H9 (cell line): ENCODE measurements around the gene RICTOR. TPM values are rescaled to one million over a fixed set of nuclear protein-coding genes. Genes with fewer than 3 reads are reported as not detected.
A peak's percentile ranks its signal among the peaks of the same experiment; 100 is the strongest.

ENCODE experiments used
- DNase-seq: peaks from one replicate; pipeline ENCODE4 v3.0.0-alpha.2; 2017
- H2AFZ ChIP-seq: one replicate; pipeline ENCODE4 v1.6.1; 2013; ENCODE audit warnings: mild to moderate bottlenecking, low read length, control low read depth, moderate library complexity
- H2AK5ac ChIP-seq: 2 replicates; pipeline ENCODE4 v1.6.1; 2013; ENCODE audit warnings: low read length, control low read depth, mixed read lengths; ENCODE audit not compliant: insufficient read length
- H2BK120ac ChIP-seq: one replicate; pipeline ENCODE4 v1.6.1; 2013; ENCODE audit warnings: low read depth, mild to moderate bottlenecking, low read length, control low read depth, inconsistent platforms; ENCODE audit not compliant: poor library complexity, severe bottlenecking
- H2BK12ac ChIP-seq: 2 replicates; pipeline ENCODE4 v1.6.1; 2013; ENCODE audit warnings: low read length, control low read depth, mixed read lengths, low read depth; ENCODE audit not compliant: insufficient read length
- H2BK15ac ChIP-seq: 2 replicates; pipeline ENCODE4 v1.6.1; 2013; ENCODE audit warnings: low read depth, low read length, control low read depth
- H2BK20ac ChIP-seq: one replicate; pipeline ENCODE4 v1.6.1; 2013; ENCODE audit warnings: low read depth, mild to moderate bottlenecking, low read length, control low read depth, inconsistent platforms; ENCODE audit not compliant: poor library complexity, severe bottlenecking
- H2BK5ac ChIP-seq: 2 replicates; pipeline ENCODE4 v1.6.1; 2013; ENCODE audit warnings: low read length, control low read depth, mixed read lengths; ENCODE audit not compliant: insufficient read length
- H3K14ac ChIP-seq: 2 replicates; pipeline ENCODE4 v1.6.1; 2013; ENCODE audit warnings: low read length, control low read depth; ENCODE audit not compliant: insufficient read depth
- H3K18ac ChIP-seq: 2 replicates; pipeline ENCODE4 v1.6.1; 2013; ENCODE audit warnings: low read depth, mild to moderate bottlenecking, mixed read lengths, low read length, control low read depth; ENCODE audit not compliant: insufficient read length
- H3K23ac ChIP-seq: 2 replicates; pipeline ENCODE4 v1.6.1; 2013; ENCODE audit warnings: low read length, control low read depth, mixed read lengths, low read depth; ENCODE audit not compliant: insufficient read length
- H3K23me2 ChIP-seq: 2 replicates; pipeline ENCODE4 v1.6.1; 2013; ENCODE audit warnings: low read depth, mild to moderate bottlenecking, mixed read lengths, low read length, control low read depth; ENCODE audit not compliant: insufficient read length, poor library complexity, severe bottlenecking
- H3K27ac ChIP-seq: 2 replicates; pipeline ENCODE4 v1.5.1; 2013; ENCODE audit warnings: low read length, control low read depth, mixed read lengths, low read depth; ENCODE audit not compliant: insufficient read length
- H3K27me3 ChIP-seq: 2 replicates; pipeline ENCODE4 v1.6.1; 2013; ENCODE audit warnings: low read length, control low read depth, inconsistent platforms; ENCODE audit not compliant: insufficient read depth
- H3K4ac ChIP-seq: 2 replicates; pipeline ENCODE4 v1.6.1; 2013; ENCODE audit warnings: low read depth, mild to moderate bottlenecking, control low read depth, inconsistent platforms, low read length, moderate library complexity
- H3K4me1 ChIP-seq: 2 replicates; pipeline ENCODE4 v1.6.1; 2013; ENCODE audit warnings: low read length, control low read depth, inconsistent platforms; ENCODE audit not compliant: insufficient read depth
- H3K4me2 ChIP-seq: 2 replicates; pipeline ENCODE4 v1.6.1; 2013; ENCODE audit warnings: low read length, control low read depth, mixed read lengths; ENCODE audit not compliant: insufficient read length, insufficient read depth
- H3K56ac ChIP-seq: 2 replicates; pipeline ENCODE4 v1.6.1; 2013; ENCODE audit warnings: low read depth, mild to moderate bottlenecking, mixed read lengths, low read length, control low read depth; ENCODE audit not compliant: insufficient read length
- H3K79me1 ChIP-seq: 2 replicates; pipeline ENCODE4 v1.6.1; 2013; ENCODE audit warnings: low read depth, mild to moderate bottlenecking, moderate library complexity, low read length, control low read depth, inconsistent platforms; ENCODE audit not compliant: insufficient read depth, poor library complexity, severe bottlenecking
- H3K79me2 ChIP-seq: 2 replicates; pipeline ENCODE4 v1.6.1; 2013; ENCODE audit warnings: low read length, control low read depth, inconsistent platforms; ENCODE audit not compliant: insufficient read depth
- H3K9ac ChIP-seq: 2 replicates; pipeline ENCODE4 v1.6.1; 2013; ENCODE audit warnings: low read length, control low read depth, mixed read lengths; ENCODE audit not compliant: insufficient read length; ENCODE audit errors: extremely low read depth
- H3K9me3 ChIP-seq: one replicate; pipeline ENCODE4 v1.6.1; 2013; ENCODE audit warnings: low read depth, low read length, inconsistent platforms; ENCODE audit not compliant: control insufficient read depth
- H3T11ph ChIP-seq: one replicate; pipeline ENCODE4 v1.6.1; 2013; ENCODE audit warnings: mild to moderate bottlenecking, low read length, control low read depth, inconsistent platforms
- H4K20me1 ChIP-seq: one replicate; pipeline ENCODE4 v1.6.1; 2013; ENCODE audit not compliant: control insufficient read depth, insufficient read length, insufficient read depth
- H4K5ac ChIP-seq: 2 replicates; pipeline ENCODE4 v1.6.1; 2013; ENCODE audit warnings: low read depth, mild to moderate bottlenecking, mixed read lengths, low read length, control low read depth; ENCODE audit not compliant: insufficient read length
- H4K8ac ChIP-seq: replicated peaks from 2 replicates; pipeline ENCODE4 v1.6.1; 2013; ENCODE audit warnings: low read length, control low read depth, mixed read lengths, low read depth; ENCODE audit not compliant: insufficient read length
- H4K91ac ChIP-seq: 2 replicates; pipeline ENCODE4 v1.6.1; 2013; ENCODE audit warnings: low read depth, mild to moderate bottlenecking, moderate library complexity, mixed read lengths, low read length, control low read depth; ENCODE audit not compliant: insufficient read length
- H3K27ac Mint-ChIP-seq, 3 experiments: 2 replicates in 2 of 3; 3 replicates in 1 of 3; pipeline ENCODE4 v1.8.0; 2020 to 2021; ENCODE audit warnings: mixed read lengths in 3 of 3, mild to moderate bottlenecking in 1 of 3, moderate library complexity in 1 of 3
- H3K27me3 Mint-ChIP-seq: 2 replicates; pipeline ENCODE4 v1.8.0; 2021; ENCODE audit warnings: low read depth, mild to moderate bottlenecking, moderate library complexity, mixed read lengths
- H3K36me3 Mint-ChIP-seq, 3 experiments: 2 replicates in 2 of 3; 3 replicates in 1 of 3; pipeline ENCODE4 v1.8.0; 2020 to 2021; ENCODE audit warnings: low read depth in 3 of 3, mixed read lengths in 3 of 3; ENCODE audit not compliant: insufficient read depth in 1 of 3
- H3K4me1 Mint-ChIP-seq, 2 experiments: 2 replicates each; pipeline ENCODE4 v1.8.0; 2020; ENCODE audit warnings: mixed read lengths in 2 of 2
- H3K4me3 Mint-ChIP-seq, 2 experiments: 2 replicates in 1 of 2; 3 replicates in 1 of 2; pipeline ENCODE4 v1.8.0; 2020 to 2021; ENCODE audit warnings: mild to moderate bottlenecking in 2 of 2, mixed read lengths in 2 of 2, moderate library complexity in 1 of 2
- H3K9me3 Mint-ChIP-seq, 2 experiments: 2 replicates in 1 of 2; 3 replicates in 1 of 2; pipeline ENCODE4 v1.8.0; 2020; ENCODE audit warnings: mild to moderate bottlenecking in 2 of 2, mixed read lengths in 2 of 2, moderate library complexity in 1 of 2
- WGBS: extraction: QIAGEN DNeasy Blood & Tissue Kit; methylation state at CpG from one replicate; pipeline ENCODE4 v1.1.7; 2013; ENCODE audit warnings: missing lambda C conversion rate, low lambda C conversion rate, mixed read lengths; ENCODE audit not compliant: insufficient read length; ENCODE audit errors: extremely low coverage; 5-methylcytosine and 5-hydroxymethylcytosine counted together
- total RNA-seq: library from RNA; stranded (reverse); gene quantifications from 2 replicates; pipeline ENCODE4 v1.2.1, GENCODE V29; 2021
- TF ChIP-seq, protein P1 (sequence below): fragments of 200-600 bp; sonication (generic); conservative IDR thresholded peaks from 3 replicates; pipeline ENCODE4 v1.8.0; 2021; ENCODE audit warnings: antibody characterized with exemption, mild to moderate bottlenecking

Gene RICTOR
- total RNA-seq, 1 experiment from 2014 or later = 20.9 TPM

DNA sequence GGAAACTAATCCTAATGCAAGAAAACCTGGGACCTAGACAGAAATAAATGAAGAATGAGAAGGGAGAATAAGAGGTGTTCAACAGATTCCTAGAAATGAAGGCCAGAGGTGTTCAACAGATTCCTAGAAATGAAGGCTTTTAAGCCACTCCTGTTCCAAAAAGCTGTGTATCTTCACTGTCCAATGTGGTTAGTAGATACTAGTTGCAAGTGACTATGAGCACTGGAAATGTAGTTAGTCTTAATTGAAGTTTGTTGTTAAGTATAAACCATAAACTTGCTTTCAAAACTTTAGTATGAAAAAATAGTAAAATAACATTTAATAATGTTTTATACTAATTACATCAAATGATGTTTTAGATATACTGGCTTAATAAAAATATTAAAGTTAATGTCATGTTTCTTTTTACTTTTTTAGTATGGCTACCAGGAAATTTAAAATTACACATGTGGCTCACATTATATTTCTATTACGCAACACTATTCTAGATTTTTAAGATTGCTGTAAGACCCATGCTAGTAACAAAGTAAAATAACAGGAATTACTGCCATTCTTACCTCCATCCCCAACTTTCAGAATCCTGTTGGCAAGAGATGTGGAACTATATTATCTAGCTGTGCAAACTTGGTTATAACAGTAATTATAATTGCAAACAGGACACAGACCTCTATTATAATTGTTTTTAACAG lies 57.5 kb downstream of the RICTOR start:
- no peak overlapping the region for H3K18ac ChIP-seq
- peaks cover 6% of the 10 kb centered on the region for H3K9me3 ChIP-seq
- Mint-ChIP-seq H3K4me3 (no peak overlapping the region), H3K9me3 (peaks cover 12 to 14% of the 10 kb centered on the region in 2 experiments), H3K27ac (peak overlapping the region in 2 of 3 experiments; percentile 6 to 54; a peak in 3 of 7 replicates), H3K36me3 (peaks cover 12 to 27% (median 14%) of the 10 kb centered on the region in 3 experiments), H3K27me3 (no peaks in the 10 kb centered on the region), H3K4me1 (peaks cover 14 to 17% of the 10 kb centered on the region in 2 experiments)
- H2AK5ac ChIP-seq = no peak overlapping the region
- no peaks in the 10 kb centered on the region for H3K27me3 ChIP-seq
- no peak for DNase-seq
- H3K23ac ChIP-seq = no peak overlapping the region
- H2BK12ac ChIP-seq = no peak overlapping the region
- peaks cover 7% of the 10 kb centered on the region; the same call in 1 of the 2 replicates for H3K4me1 ChIP-seq
- H2AFZ ChIP-seq = no peak overlapping the region
- H3K79me2 ChIP-seq = no peaks in the 10 kb centered on the region
- H3K27ac ChIP-seq = no peak overlapping the region
- no peak overlapping the region for H2BK120ac ChIP-seq
- no peak overlapping the region for H2BK20ac ChIP-seq
- no peak overlapping the region for H3K56ac ChIP-seq
- no peak overlapping the region for H4K91ac ChIP-seq
- no peak overlapping the region for H3K14ac ChIP-seq
- no peak overlapping the region for H2BK5ac ChIP-seq
- TF ChIP-seq, protein P1, sequence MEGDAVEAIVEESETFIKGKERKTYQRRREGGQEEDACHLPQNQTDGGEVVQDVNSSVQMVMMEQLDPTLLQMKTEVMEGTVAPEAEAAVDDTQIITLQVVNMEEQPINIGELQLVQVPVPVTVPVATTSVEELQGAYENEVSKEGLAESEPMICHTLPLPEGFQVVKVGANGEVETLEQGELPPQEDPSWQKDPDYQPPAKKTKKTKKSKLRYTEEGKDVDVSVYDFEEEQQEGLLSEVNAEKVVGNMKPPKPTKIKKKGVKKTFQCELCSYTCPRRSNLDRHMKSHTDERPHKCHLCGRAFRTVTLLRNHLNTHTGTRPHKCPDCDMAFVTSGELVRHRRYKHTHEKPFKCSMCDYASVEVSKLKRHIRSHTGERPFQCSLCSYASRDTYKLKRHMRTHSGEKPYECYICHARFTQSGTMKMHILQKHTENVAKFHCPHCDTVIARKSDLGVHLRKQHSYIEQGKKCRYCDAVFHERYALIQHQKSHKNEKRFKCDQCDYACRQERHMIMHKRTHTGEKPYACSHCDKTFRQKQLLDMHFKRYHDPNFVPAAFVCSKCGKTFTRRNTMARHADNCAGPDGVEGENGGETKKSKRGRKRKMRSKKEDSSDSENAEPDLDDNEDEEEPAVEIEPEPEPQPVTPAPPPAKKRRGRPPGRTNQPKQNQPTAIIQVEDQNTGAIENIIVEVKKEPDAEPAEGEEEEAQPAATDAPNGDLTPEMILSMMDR = no peak
- H4K5ac ChIP-seq = no peak overlapping the region
- no peaks in the 10 kb centered on the region for H4K20me1 ChIP-seq
- H3K79me1 ChIP-seq = no peaks in the 10 kb centered on the region
- no peak overlapping the region for H3K9ac ChIP-seq
- H3T11ph ChIP-seq = no peak overlapping the region
- WGBS = no CpG with 5 or more reads among the region's 1 CpG
- no peak overlapping the region for H3K4ac ChIP-seq
- H4K8ac ChIP-seq = no peak overlapping the region
- no peaks in the 10 kb centered on the region for H3K23me2 ChIP-seq
- no peak overlapping the region for H3K4me2 ChIP-seq
- H2BK15ac ChIP-seq = no peak overlapping the region
